SJCRH30 (cell line): ENCODE data around the gene MACC1. TPM values are rescaled to one million over a fixed set of nuclear protein-coding genes. Genes with fewer than 3 reads are reported as not detected.
A peak's percentile ranks its signal among the peaks of the same experiment; 100 is the strongest.

Experiments
- DNase-seq, 2 experiments: peaks; one replicate each; pipeline ENCODE4 v3.0.0-alpha.2; 2015 to 2020
- H3K27ac ChIP-seq: fragments of 250-450 bp; sonication (Bioruptor Pico); 2 replicates; pipeline ENCODE4 v1.5.1; 2020; ENCODE audit warnings: mild to moderate bottlenecking, moderate library complexity
- H3K27me3 ChIP-seq: fragments of 250-450 bp; sonication (Bioruptor Pico); 2 replicates; pipeline ENCODE4 v1.5.1; 2020; ENCODE audit warnings: mild to moderate bottlenecking, moderate library complexity
- H3K36me3 ChIP-seq: fragments of 250-450 bp; sonication (Bioruptor Pico); 2 replicates; pipeline ENCODE4 v1.5.1; 2020; ENCODE audit warnings: mild to moderate bottlenecking, moderate library complexity
- H3K4me1 ChIP-seq: fragments of 250-450 bp; sonication (Bioruptor Pico); 2 replicates; pipeline ENCODE4 v1.5.1; 2020; ENCODE audit warnings: mild to moderate bottlenecking, moderate library complexity
- H3K4me3 ChIP-seq: fragments of 250-450 bp; sonication (Bioruptor Pico); 2 replicates; pipeline ENCODE4 v1.5.1; 2020; ENCODE audit warnings: mild to moderate bottlenecking, moderate library complexity
- H3K9me3 ChIP-seq: fragments of 250-450 bp; sonication (Bioruptor Pico); replicated peaks from 2 replicates; pipeline ENCODE4 v1.5.1; 2020; ENCODE audit warnings: mild to moderate bottlenecking, moderate library complexity
- total RNA-seq: library from RNA; depleted of rRNA; stranded (reverse); fragments of >200 nt; shearing (Covaris generic); gene quantifications from 2 replicates; pipeline ENCODE4 v1.2.3, GENCODE V29; 2014

MACC1 gene
- total RNA-seq, 1 experiment from 2014 or later, result 0.08 TPM

GRCh38 chr7:20203316-20203715 lies 13.9 kb downstream of the MACC1 start:
- Histone ChIP-seq H3K4me1 (peaks cover 5% of the 10 kb centered on the region; the same call in 1 of the 2 replicates), H3K9me3 (peaks cover 4% of the 10 kb centered on the region), H3K27ac (no peak overlapping the region), H3K4me3 (no peak overlapping the region), H3K27me3 (no peaks in the 10 kb centered on the region), H3K36me3 (no peaks in the 10 kb centered on the region)
- no peak for DNase-seq

- Histone ChIP-seq H3K4me3 (no peak overlapping the region), H3K27me3 (no peaks in the 10 kb centered on the region), H3K27ac (no peak overlapping the region), H3K4me1 (peaks cover 5% of the 10 kb centered on the region; the same call in 1 of the 2 replicates), H3K36me3 (no peaks in the 10 kb centered on the region), H3K9me3 (0 out of 2 replicates have a peak, but pooled peaks cover 2% of the 10 kb centered on the region)
- DNase-seq, result no peak
Observed at GRCh38 chr7:20201380-20201779, 15.8 kb downstream of the MACC1 start.

GRCh38 chr7:20200971-20201370 lies 16.2 kb downstream of the MACC1 start:
- H3K9me3 ChIP-seq, result 0 out of 2 replicates have a peak, but pooled peaks cover 2% of the 10 kb centered on the region
- no peak for DNase-seq
- H3K27ac ChIP-seq, result no peak overlapping the region
- no peaks in the 10 kb centered on the region for H3K36me3 ChIP-seq
- no peak overlapping the region for H3K4me3 ChIP-seq
- peaks cover 5% of the 10 kb centered on the region; the same call in 1 of the 2 replicates for H3K4me1 ChIP-seq
- H3K27me3 ChIP-seq, result no peaks in the 10 kb centered on the region

- Histone ChIP-seq H3K27me3 (no peaks in the 10 kb centered on the region), H3K9me3 (0 out of 2 replicates have a peak, but pooled peaks cover 2% of the 10 kb centered on the region), H3K4me1 (peaks cover 5% of the 10 kb centered on the region; the same call in 1 of the 2 replicates), H3K4me3 (no peak overlapping the region), H3K27ac (no peak overlapping the region), H3K36me3 (no peaks in the 10 kb centered on the region)
- DNase-seq, result no peak
Observed at GRCh38 chr7:20200361-20200760, 16.8 kb downstream of the MACC1 start.

GRCh38 chr7:20199015-20199737 lies 18.0 kb downstream of the MACC1 start:
- DNase-seq, result peak in 1 of 2 experiments; percentile 30
- no peak overlapping the region for H3K4me3 ChIP-seq
- no peaks in the 10 kb centered on the region for H3K36me3 ChIP-seq
- H3K4me1 ChIP-seq, result peaks cover 5% of the 10 kb centered on the region; the same call in 1 of the 2 replicates
- H3K27me3 ChIP-seq, result no peaks in the 10 kb centered on the region
- H3K27ac ChIP-seq, result no peak overlapping the region
- H3K9me3 ChIP-seq, result 0 out of 2 replicates have a peak, but pooled peaks cover 6% of the 10 kb centered on the region

- H3K36me3 ChIP-seq, result no peaks in the 10 kb centered on the region
- DNase-seq, result no peak
- H3K27ac ChIP-seq, result no peak overlapping the region
Observed at GRCh38 chr7:20198260-20198659, 18.9 kb downstream of the MACC1 start.

GRCh38 chr7:20197837-20198236 lies 19.3 kb downstream of the MACC1 start:
- no peak overlapping the region for H3K4me3 ChIP-seq
- no peaks in the 10 kb centered on the region for H3K36me3 ChIP-seq
- H3K9me3 ChIP-seq, result 0 out of 2 replicates have a peak, but pooled peaks cover 6% of the 10 kb centered on the region
- peak in 1 of 2 experiments; percentile 41 for DNase-seq
- H3K27ac ChIP-seq, result no peak overlapping the region
- no peaks in the 10 kb centered on the region for H3K27me3 ChIP-seq
- H3K4me1 ChIP-seq, result peaks cover 5% of the 10 kb centered on the region; the same call in 1 of the 2 replicates

More at GRCh38 chr7:20198260-20198659, 18.9 kb downstream of the MACC1 start:
- Histone ChIP-seq H3K4me1 (peaks cover 5% of the 10 kb centered on the region; the same call in 1 of the 2 replicates), H3K27me3 (no peaks in the 10 kb centered on the region), H3K4me3 (no peak overlapping the region), H3K9me3 (0 out of 2 replicates have a peak, but pooled peaks cover 6% of the 10 kb centered on the region)

- Histone ChIP-seq H3K27ac (no peak overlapping the region), H3K36me3 (no peaks in the 10 kb centered on the region), H3K4me1 (peaks cover 5% of the 10 kb centered on the region; the same call in 1 of the 2 replicates), H3K9me3 (0 out of 2 replicates have a peak, but pooled peaks cover 6% of the 10 kb centered on the region), H3K4me3 (no peak overlapping the region), H3K27me3 (no peaks in the 10 kb centered on the region)
- DNase-seq, result no peak
Observed at GRCh38 chr7:20197125-20197748, 19.9 kb downstream of the MACC1 start.

- H3K27ac ChIP-seq, result no peak overlapping the region
- H3K27me3 ChIP-seq, result no peaks in the 10 kb centered on the region
- no peaks in the 10 kb centered on the region for H3K36me3 ChIP-seq
- DNase-seq, result no peak
- 0 out of 2 replicates have a peak, but pooled peaks cover 6% of the 10 kb centered on the region for H3K9me3 ChIP-seq
- H3K4me1 ChIP-seq, result peaks cover 3% of the 10 kb centered on the region; the same call in 1 of the 2 replicates
- H3K4me3 ChIP-seq, result no peak overlapping the region
Observed at GRCh38 chr7:20194343-20194995, 22.7 kb downstream of the MACC1 start.

GRCh38 chr7:20193873-20194272 lies 23.3 kb downstream of the MACC1 start:
- H3K36me3 ChIP-seq, result no peaks in the 10 kb centered on the region
- no peaks in the 10 kb centered on the region for H3K4me1 ChIP-seq
- 0 out of 2 replicates have a peak, but pooled peaks cover 6% of the 10 kb centered on the region for H3K9me3 ChIP-seq
- H3K4me3 ChIP-seq, result no peak overlapping the region
- H3K27me3 ChIP-seq, result no peaks in the 10 kb centered on the region
- DNase-seq, result no peak
- no peak overlapping the region for H3K27ac ChIP-seq

- Histone ChIP-seq H3K9me3 (0 out of 2 replicates have a peak, but pooled peaks cover 6% of the 10 kb centered on the region), H3K27ac (no peak overlapping the region), H3K4me1 (no peaks in the 10 kb centered on the region), H3K36me3 (no peaks in the 10 kb centered on the region), H3K27me3 (no peaks in the 10 kb centered on the region), H3K4me3 (no peak overlapping the region)
- no peak for DNase-seq
Observed at GRCh38 chr7:20193242-20193777, 23.9 kb downstream of the MACC1 start.

GRCh38 chr7:20191391-20191869 lies 25.8 kb downstream of the MACC1 start:
- H3K4me1 ChIP-seq, result no peaks in the 10 kb centered on the region

GRCh38 chr7:20190560-20191390 lies 26.4 kb downstream of the MACC1 start:
- no peaks in the 10 kb centered on the region for H3K36me3 ChIP-seq
- no peaks in the 10 kb centered on the region for H3K4me1 ChIP-seq
- H3K27ac ChIP-seq, result no peak overlapping the region
- no peaks in the 10 kb centered on the region for H3K27me3 ChIP-seq
- H3K9me3 ChIP-seq, result 0 out of 2 replicates have a peak, but pooled peaks cover 4% of the 10 kb centered on the region
- DNase-seq, result no peak
- H3K4me3 ChIP-seq, result no peak overlapping the region

More at GRCh38 chr7:20191391-20191869, 25.8 kb downstream of the MACC1 start:
- H3K36me3 ChIP-seq, result no peaks in the 10 kb centered on the region
- H3K4me3 ChIP-seq, result no peak overlapping the region
- no peak for DNase-seq
- H3K27me3 ChIP-seq, result no peaks in the 10 kb centered on the region
- no peak overlapping the region for H3K27ac ChIP-seq
- H3K9me3 ChIP-seq, result 0 out of 2 replicates have a peak, but pooled peaks cover 4% of the 10 kb centered on the region
